NCI-H1694 (cell line): ENCODE measurements around the gene AHDC1.

Source experiments
- DNase-seq: peaks from one replicate; lab custom pipeline; 2025; lab: John Stamatoyannopoulos, UW

AHDC1 gene

DNA sequence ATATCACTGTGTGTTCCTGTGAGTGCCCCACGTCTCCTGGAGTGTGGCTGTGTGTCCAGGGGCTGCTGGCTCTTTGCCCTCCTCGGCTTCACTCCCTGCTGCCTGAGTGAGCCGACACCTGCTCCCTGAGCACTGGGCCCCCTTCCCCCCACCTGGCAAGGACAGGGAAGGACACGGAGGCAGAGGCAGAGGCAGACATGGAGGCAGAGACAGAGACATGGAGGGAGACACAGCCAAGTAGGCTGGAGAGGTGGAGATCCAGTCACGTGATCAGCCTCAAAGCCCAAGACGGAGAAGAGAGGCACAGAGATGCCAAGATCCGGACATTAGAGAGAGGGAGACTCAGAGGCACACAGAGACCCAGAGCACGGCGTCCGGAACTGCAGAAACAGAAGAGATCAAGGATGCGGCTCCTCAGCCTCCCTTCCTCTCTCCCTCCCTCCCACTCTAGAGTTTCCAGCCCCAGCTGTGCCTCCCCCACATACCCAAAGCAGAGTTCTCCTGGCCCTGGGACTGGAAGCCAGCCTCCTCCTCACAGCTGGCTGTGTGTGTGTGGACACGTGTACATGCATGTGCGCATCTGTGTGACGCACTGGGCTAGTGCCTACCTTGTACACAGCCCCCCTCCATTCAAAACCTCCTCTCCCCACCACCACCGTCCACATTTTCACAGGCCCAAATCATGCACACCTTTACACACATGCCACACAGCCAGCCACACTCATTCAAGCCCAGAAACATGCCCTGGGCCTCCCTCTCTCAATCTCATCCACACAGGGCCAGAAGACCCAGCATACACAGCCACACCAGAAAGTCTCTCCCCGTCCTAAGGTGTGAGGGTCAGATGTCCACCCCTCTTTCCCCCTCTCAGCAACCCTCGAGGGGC, 74.9 kb downstream of the AHDC1 start:
- DNase-seq: no peak

GRCh38 chr1:27527890-27528817, 75.8 kb downstream of the AHDC1 start:
- DNase-seq: no peak

GRCh38 chr1:27527223-27527889, 76.6 kb downstream of the AHDC1 start:
- DNase-seq: peak; percentile 76

GRCh38 chr1:27526569-27527222, 77.2 kb downstream of the AHDC1 start:
- DNase-seq: no peak

- peak; percentile 49 for DNase-seq
Observed at GRCh38 chr1:27525296-27526272, 78.4 kb downstream of the AHDC1 start.

DNA sequence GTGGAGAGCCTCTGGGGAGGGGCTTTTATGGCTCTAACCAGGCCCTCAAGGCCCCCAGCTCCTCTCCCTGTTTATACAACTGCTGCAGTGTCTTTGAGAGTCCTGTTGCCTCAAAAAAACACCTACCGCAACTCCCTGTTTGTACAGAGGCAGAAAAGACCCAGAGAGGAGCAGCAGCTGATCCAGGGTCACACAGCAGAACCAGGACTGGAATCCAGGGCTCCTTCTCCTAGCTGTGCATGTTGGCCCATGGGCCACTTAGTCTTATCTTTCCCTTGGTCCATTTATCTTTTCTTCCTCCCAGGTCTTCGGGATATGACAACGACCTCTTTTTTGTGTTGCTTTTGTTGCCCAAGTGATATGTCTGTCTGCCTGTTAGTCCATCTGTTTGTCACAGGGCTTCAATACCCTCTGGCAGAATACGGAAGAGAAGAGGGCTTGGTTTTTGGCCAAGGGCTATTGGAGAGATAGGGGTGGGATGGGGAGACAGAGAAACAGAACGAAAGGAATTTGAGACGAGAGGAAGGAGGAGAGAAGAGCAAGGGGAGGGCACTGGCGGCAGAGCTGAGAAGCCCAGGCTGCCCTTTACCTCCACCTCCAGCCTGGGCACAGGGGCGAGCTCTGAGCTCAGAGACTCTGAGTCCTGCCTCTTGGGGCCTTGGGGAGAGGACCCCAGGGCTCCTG, 80.5 kb downstream of the AHDC1 start:
- DNase-seq: no peak

DNA sequence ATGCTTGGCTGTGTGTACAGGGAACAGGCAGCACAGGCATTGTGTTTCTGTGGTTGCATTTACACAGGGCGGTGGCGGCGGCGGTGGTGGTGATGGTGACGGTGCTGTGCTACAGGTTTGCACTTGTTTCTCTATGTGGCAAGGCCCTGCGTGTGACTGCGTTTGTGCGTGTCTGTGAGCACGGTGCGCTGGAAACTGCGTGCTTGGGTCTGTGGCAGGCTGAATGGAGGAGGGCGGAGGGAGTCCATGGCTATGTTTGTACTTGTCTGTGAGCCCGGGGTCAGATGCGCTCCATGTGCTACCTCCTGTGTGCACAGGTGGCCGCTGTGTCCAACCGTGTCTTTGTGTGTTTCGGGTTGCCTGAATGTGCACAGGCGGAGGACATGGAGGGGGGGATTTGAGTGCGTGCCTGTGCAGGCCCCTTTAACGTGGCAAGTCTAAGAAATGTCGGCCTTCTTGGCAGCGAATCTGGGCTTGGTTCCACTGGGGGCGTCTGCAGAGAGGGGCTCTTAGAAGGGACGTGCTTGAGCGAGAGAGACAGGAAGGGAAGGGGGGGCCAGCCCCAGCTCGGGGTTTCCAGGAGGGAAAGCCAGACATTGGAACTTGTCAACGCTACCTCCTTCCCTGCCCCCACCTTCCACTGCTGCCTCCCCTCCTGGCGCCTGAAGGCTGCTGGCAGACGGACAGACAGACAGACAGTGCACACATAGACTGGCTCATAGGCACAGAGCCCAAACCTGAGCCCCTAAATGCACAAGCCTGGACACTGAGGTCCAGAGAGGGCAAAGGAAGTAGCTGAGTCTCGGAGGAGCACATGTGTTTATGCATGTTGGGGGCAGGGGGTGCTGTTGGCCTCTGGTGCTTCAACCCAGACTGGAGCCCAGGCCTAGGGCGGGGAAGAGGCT, 81.3 kb downstream of the AHDC1 start:
- peak; percentile 66 for DNase-seq

DNA sequence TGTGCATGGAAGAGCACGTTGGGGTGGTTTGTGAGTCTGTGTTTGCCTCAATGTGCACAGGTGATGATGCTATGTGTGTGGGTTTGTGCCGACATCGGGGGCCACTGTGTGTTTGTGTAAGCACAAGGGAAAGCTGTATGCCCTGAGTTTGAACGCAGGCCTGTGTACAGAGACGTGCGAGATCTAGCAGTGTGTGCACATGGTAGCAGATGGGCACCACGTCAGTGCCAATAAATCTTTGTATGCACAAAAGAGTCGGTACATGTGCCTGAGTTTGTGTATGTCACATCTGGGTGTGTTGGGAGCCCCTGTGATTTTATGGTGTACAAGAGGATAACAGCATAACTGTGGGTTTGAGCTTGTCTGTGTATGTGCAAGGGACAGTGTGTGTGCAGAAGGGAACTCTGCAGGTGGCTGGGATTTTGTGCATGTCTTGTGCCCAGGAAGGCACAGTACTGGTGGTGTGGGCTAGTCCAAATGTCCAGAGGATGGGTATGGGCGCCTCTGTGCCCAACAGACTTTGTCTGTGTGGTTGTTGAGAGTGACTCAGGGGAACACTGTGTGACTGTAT, 82.0 kb downstream of the AHDC1 start:
- DNase-seq: peak; percentile 56

GRCh38 chr1:27521336-27521831, 82.6 kb downstream of the AHDC1 start:
- peak; percentile 61 for DNase-seq

GRCh38 chr1:27520651-27521050, 83.3 kb downstream of the AHDC1 start:
- DNase-seq: no peak

- peak; percentile 28 for DNase-seq
Observed at GRCh38 chr1:27519331-27520258, 84.3 kb downstream of the AHDC1 start.

DNA sequence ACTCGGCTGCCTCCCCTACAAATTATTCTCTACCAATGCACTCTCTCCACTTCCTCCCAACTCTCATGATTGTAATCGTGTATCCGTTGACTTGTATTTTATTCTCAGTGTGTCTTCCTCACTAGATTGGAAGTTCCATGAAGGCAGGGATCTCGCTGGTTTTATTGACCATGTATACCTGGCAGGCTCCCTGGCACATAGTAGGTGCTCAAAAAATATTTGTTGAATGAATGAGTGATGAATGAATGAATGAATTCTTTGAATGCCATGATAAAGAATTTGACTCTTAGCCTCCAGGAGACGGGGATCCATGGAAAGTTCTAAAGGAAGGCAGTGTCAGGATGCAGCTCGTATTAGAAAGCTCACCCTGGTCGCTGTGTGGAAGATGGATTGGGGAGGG, 85.1 kb downstream of the AHDC1 start:
- no peak for DNase-seq

GRCh38 chr1:27517907-27518718, 85.8 kb downstream of the AHDC1 start:
- DNase-seq: no peak

DNA sequence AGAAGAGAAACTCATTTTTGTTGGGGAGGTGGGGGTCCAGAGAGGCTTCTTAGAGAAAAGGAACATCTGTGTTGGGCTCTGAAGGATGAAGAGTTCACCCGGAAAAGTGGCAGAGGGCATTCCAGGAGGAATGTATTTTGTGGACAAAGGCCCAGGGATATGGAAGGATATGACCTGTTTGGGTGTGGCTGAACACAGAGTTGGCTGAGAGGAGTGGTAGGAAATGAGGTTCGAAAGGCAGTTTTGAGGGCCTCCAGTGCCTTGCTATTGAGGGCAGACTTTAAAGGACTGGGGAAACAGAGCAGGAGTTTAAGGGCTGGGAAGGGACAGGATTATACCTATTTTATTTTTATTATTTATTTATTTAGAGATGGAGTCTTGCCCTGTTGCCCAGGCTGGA, 86.6 kb downstream of the AHDC1 start:
- no peak for DNase-seq

- DNase-seq: no peak
Observed at GRCh38 chr1:27515626-27516025, 88.3 kb downstream of the AHDC1 start.

DNA sequence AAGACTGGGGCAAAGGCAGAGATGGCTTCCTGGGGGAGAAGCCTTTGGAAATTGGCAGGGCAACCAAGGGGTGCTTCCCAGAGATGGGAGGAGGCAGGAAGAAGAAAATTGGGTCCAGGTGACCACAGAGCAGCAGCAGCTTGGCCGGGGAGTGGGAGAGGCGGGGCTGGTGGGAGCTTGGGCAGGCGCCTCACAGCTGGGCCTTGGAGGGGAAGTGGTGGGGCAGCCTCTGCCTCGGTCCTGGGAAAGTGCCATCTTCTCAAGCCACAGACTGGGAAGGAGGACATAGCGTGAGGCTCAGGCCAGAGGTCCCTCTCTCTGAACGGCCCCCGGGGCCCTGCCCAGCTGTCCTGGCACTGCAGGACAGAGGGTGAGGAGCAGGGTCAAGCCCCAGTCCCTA, 90.0 kb downstream of the AHDC1 start:
- DNase-seq: no peak
